H1 (cell line): ENCODE results near the gene ATP11C. TPM values are rescaled to one million over a fixed set of nuclear protein-coding genes. Genes with fewer than 3 reads are reported as not detected.

Experiments used
- CTCF ChIA-PET: fragments of 300-600 bp; sonication (Branson Sonifier 250); formaldehyde crosslinking; loops from one replicate; lab custom pipeline; 2021; ENCODE audit not compliant: partially characterized antibody; lab: Charles Lee
- POLR2A ChIA-PET: fragments of 300-600 bp; sonication (Branson Sonifier 250); formaldehyde crosslinking; loops from one replicate; lab custom pipeline; 2021; ENCODE audit warnings: inconsistent platforms; ENCODE audit not compliant: partially characterized antibody; lab: Charles Lee
- DNase-seq, 2 experiments: peaks; one replicate each; pipeline versions ENCODE4 v3.0.0 to v3.0.0-alpha.2; 2010 to 2022; ENCODE audit warnings: low spot score in 2 of 2, low read depth in 1 of 2, mixed read lengths in 1 of 2
- FAIRE-seq: peaks from 2 replicates; lab custom pipeline; 2011; peaks lifted over from hg19 to GRCh38; lab: Jason Lieb, UNC
- H2AFZ ChIP-seq: 2 replicates; pipeline ENCODE4 v1.8.1; 2012; ENCODE audit warnings: low read length, inconsistent platforms
- H2AK5ac ChIP-seq: 2 replicates; pipeline ENCODE4 v1.6.1; 2013; ENCODE audit warnings: low read depth, low read length
- H2BK120ac ChIP-seq: replicated peaks from 2 replicates; pipeline ENCODE3; 2013; ENCODE audit warnings: low read depth, low read length, inconsistent platforms
- H2BK12ac ChIP-seq: 2 replicates; pipeline ENCODE4 v1.6.1; 2013; ENCODE audit warnings: low read depth, low read length
- H2BK15ac ChIP-seq: 2 replicates; pipeline ENCODE4 v1.6.1; 2013; ENCODE audit warnings: low read length
- H2BK20ac ChIP-seq: 2 replicates; pipeline ENCODE4 v1.6.1; 2013; ENCODE audit warnings: low read length
- H2BK5ac ChIP-seq: 2 replicates; pipeline ENCODE4 v1.6.1; 2013; ENCODE audit warnings: low read depth, low read length
- H3K14ac ChIP-seq: 2 replicates; pipeline ENCODE4 v1.6.1; 2013; ENCODE audit warnings: inconsistent platforms; ENCODE audit not compliant: insufficient read length
- H3K18ac ChIP-seq: 2 replicates; pipeline ENCODE4 v1.6.1; 2013; ENCODE audit warnings: low read length; ENCODE audit errors: extremely low read depth
- H3K23ac ChIP-seq: 2 replicates; pipeline ENCODE4 v1.6.1; 2013; ENCODE audit warnings: inconsistent platforms; ENCODE audit not compliant: insufficient read length
- H3K23me2 ChIP-seq: 2 replicates; pipeline ENCODE4 v1.6.1; 2013; ENCODE audit warnings: low read depth, low read length
- H3K27ac ChIP-seq: 2 replicates; pipeline ENCODE4 v1.6.1; 2011; ENCODE audit warnings: low read depth, low read length, inconsistent platforms
- H3K27me3 ChIP-seq, 4 experiments: replicated peaks in 1 of 4; 1 replicate in 1 of 4; 2 replicates in 3 of 4; pipeline versions ENCODE4 v1.6.1 to v1.8.1; 2011 to 2013; ENCODE audit warnings: low read length in 3 of 4, mild to moderate bottlenecking in 3 of 4, inconsistent platforms in 2 of 4, mixed read lengths in 2 of 4, moderate library complexity in 1 of 4; ENCODE audit not compliant: control insufficient read depth in 3 of 4, insufficient read depth in 3 of 4; ENCODE audit errors: extremely low read depth in 1 of 4
- H3K36me3 ChIP-seq, 4 experiments: 2 replicates each; pipeline versions ENCODE4 v1.6.1 to v1.8.1; 2011 to 2013; ENCODE audit warnings: mild to moderate bottlenecking in 4 of 4, low read length in 3 of 4, moderate library complexity in 2 of 4, control low read depth in 1 of 4, inconsistent platforms in 1 of 4; ENCODE audit not compliant: insufficient read depth in 4 of 4, control insufficient read depth in 2 of 4
- H3K4ac ChIP-seq: replicated peaks from 2 replicates; pipeline ENCODE3; 2013; ENCODE audit warnings: low read length, low read depth, mixed read lengths, inconsistent platforms; ENCODE audit not compliant: insufficient read length
- H3K4me1 ChIP-seq, 4 experiments: replicated peaks in 1 of 4; 1 replicate in 1 of 4; 2 replicates in 3 of 4; pipeline versions ENCODE4 v1.6.1 to v1.8.1; 2011 to 2013; ENCODE audit warnings: low read length in 3 of 4, inconsistent platforms in 2 of 4, mixed read lengths in 1 of 4; ENCODE audit not compliant: insufficient read depth in 4 of 4, control insufficient read depth in 3 of 4
- H3K4me2 ChIP-seq, 2 experiments: 2 replicates each; pipeline versions ENCODE4 v1.6.1 to v1.8.1; 2011 to 2013; ENCODE audit warnings: low read depth in 2 of 2, low read length in 2 of 2, control low read depth in 1 of 2, inconsistent platforms in 1 of 2, mild to moderate bottlenecking in 1 of 2; ENCODE audit not compliant: insufficient read depth in 1 of 2
- H3K4me3 ChIP-seq, 4 experiments: fragments of 200-600, 300-600 bp in 1 of 4; sonication (generic), shearing (Covaris generic), sonication (Bioruptor Twin) in 1 of 4; 2 replicates each; pipeline versions ENCODE4 v1.5.1 to v1.8.1; 2011 to 2016; ENCODE audit warnings: low read length in 4 of 4, low read depth in 3 of 4, control low read depth in 2 of 4, inconsistent platforms in 2 of 4, mild to moderate bottlenecking in 2 of 4, mixed read lengths in 1 of 4, moderate library complexity in 1 of 4; ENCODE audit not compliant: insufficient read depth in 2 of 4; ENCODE audit errors: extremely low read depth in 1 of 4
- H3K56ac ChIP-seq: replicated peaks from 2 replicates; pipeline ENCODE3; 2013; ENCODE audit warnings: low read depth, mild to moderate bottlenecking, mixed read lengths, low read length, inconsistent platforms; ENCODE audit not compliant: insufficient read length
- H3K79me1 ChIP-seq: 2 replicates; pipeline ENCODE4 v1.6.1; 2013; ENCODE audit warnings: low read depth, low read length, control low read depth
- H3K79me2 ChIP-seq, 2 experiments: 2 replicates each; pipeline versions ENCODE4 v1.6.1 to v1.8.1; 2012 to 2013; ENCODE audit warnings: low read length in 2 of 2, mild to moderate bottlenecking in 2 of 2, inconsistent platforms in 1 of 2; ENCODE audit not compliant: insufficient read depth in 2 of 2, control insufficient read depth in 1 of 2
- H3K9ac ChIP-seq, 4 experiments: replicated peaks in 1 of 4; 1 replicate in 1 of 4; 2 replicates in 3 of 4; pipeline versions ENCODE4 v1.6.1 to v1.8.1; 2011 to 2013; ENCODE audit warnings: low read depth in 3 of 4, low read length in 3 of 4, control low read depth in 2 of 4, mild to moderate bottlenecking in 2 of 4, moderate library complexity in 2 of 4, inconsistent platforms in 1 of 4; ENCODE audit errors: extremely low read depth in 1 of 4
- H3K9me3 ChIP-seq, 2 experiments: 2 replicates each; pipeline versions ENCODE4 v1.6.1 to v1.8.1; 2012 to 2013; ENCODE audit warnings: mild to moderate bottlenecking in 2 of 2, moderate library complexity in 2 of 2, control low read depth in 1 of 2, inconsistent platforms in 1 of 2, low read depth in 1 of 2, low read length in 1 of 2, mixed read lengths in 1 of 2; ENCODE audit not compliant: insufficient read depth in 2 of 2
- H4K20me1 ChIP-seq, 2 experiments: replicated peaks in 1 of 2; 2 replicates each; pipeline versions ENCODE3 to v1.8.1; 2011 to 2013; ENCODE audit warnings: inconsistent platforms in 2 of 2, low read length in 2 of 2, mild to moderate bottlenecking in 1 of 2; ENCODE audit not compliant: insufficient read depth in 2 of 2, control insufficient read depth in 1 of 2
- H4K5ac ChIP-seq: 2 replicates; pipeline ENCODE4 v1.6.1; 2013; ENCODE audit warnings: low read length, low read depth, mixed read lengths, inconsistent platforms; ENCODE audit not compliant: insufficient read length
- H4K8ac ChIP-seq: 2 replicates; pipeline ENCODE4 v1.8.0; 2013; ENCODE audit warnings: mild to moderate bottlenecking, moderate library complexity, low read length, inconsistent platforms; ENCODE audit not compliant: insufficient read depth; ENCODE audit errors: extremely low read depth
- H4K91ac ChIP-seq: replicated peaks from 2 replicates; pipeline ENCODE3; 2013; ENCODE audit warnings: low read length, mixed read lengths, inconsistent platforms; ENCODE audit not compliant: insufficient read length
- ASH2L ChIP-seq: fragments of 200-600, 300-600 bp; sonication (generic); IDR thresholded peaks from one replicate; pipeline ENCODE4 v1.7.1; 2017; ENCODE audit warnings: low read length
- CBX5 ChIP-seq: fragments of 300-800, 300-1000 bp; sonication (generic); IDR thresholded peaks from 2 replicates; pipeline ENCODE4 v1.7.1; 2016; ENCODE audit warnings: antibody characterized with exemption, low read length, low read depth
- EP300 ChIP-seq, 2 experiments: IDR thresholded peaks; 1 replicate in 1 of 2; 2 replicates in 1 of 2; pipeline ENCODE4 v1.6.1; 2011 to 2012; ENCODE audit warnings: low read depth in 2 of 2, low read length in 2 of 2, mild to moderate bottlenecking in 2 of 2, borderline replicate concordance in 1 of 2, inconsistent platforms in 1 of 2, moderate library complexity in 1 of 2
- MAFK ChIP-seq: IDR thresholded peaks from 2 replicates; pipeline ENCODE4 v1.6.1; 2012; ENCODE audit warnings: low read depth, mild to moderate bottlenecking, improper control_type of control experiment, low read length
- NANOG ChIP-seq: IDR thresholded peaks from 2 replicates; pipeline ENCODE4 v1.6.1; 2011; ENCODE audit warnings: low read length, low read depth, mild to moderate bottlenecking, inconsistent platforms; ENCODE audit not compliant: insufficient read depth, poor library complexity, severe bottlenecking
- POLR2A ChIP-seq, 2 experiments: IDR thresholded peaks; 1 replicate in 1 of 2; 2 replicates in 1 of 2; pipeline ENCODE4 v1.6.1; 2011; ENCODE audit warnings: low read depth in 2 of 2, low read length in 2 of 2, mild to moderate bottlenecking in 2 of 2; ENCODE audit errors: control extremely low read depth in 1 of 2
- RAD21 ChIP-seq, 2 experiments: IDR thresholded peaks in 1 of 2; conservative IDR thresholded peaks in 1 of 2; 2 replicates each; pipeline ENCODE4 v1.6.1; 2011; ENCODE audit warnings: low read depth in 2 of 2, low read length in 2 of 2, improper control_type of control experiment in 1 of 2, inconsistent platforms in 1 of 2, mild to moderate bottlenecking in 1 of 2, moderate library complexity in 1 of 2
- RFX5 ChIP-seq: IDR thresholded peaks from 2 replicates; pipeline ENCODE4 v1.6.1; 2011; ENCODE audit warnings: low read depth, low read length, improper control_type of control experiment, borderline replicate concordance
- SIN3A ChIP-seq, 2 experiments: IDR thresholded peaks in 1 of 2; conservative IDR thresholded peaks in 1 of 2; 2 replicates each; pipeline ENCODE4 v1.6.1; 2011 to 2012; ENCODE audit warnings: low read length in 2 of 2, improper control_type of control experiment in 1 of 2, low read depth in 1 of 2, mild to moderate bottlenecking in 1 of 2
- SIX5 ChIP-seq: IDR thresholded peaks from 2 replicates; pipeline ENCODE4 v1.6.1; 2011; ENCODE audit warnings: mild to moderate bottlenecking, low read depth, low read length
- SP2 ChIP-seq: IDR thresholded peaks from 2 replicates; pipeline ENCODE4 v1.6.1; 2012; ENCODE audit warnings: mild to moderate bottlenecking, low read length, inconsistent platforms
- SP4 ChIP-seq: IDR thresholded peaks from 2 replicates; pipeline ENCODE4 v1.6.1; 2012; ENCODE audit warnings: low read length, inconsistent platforms
- SUZ12 ChIP-seq: fragments of 200-600 bp; sonication (generic); IDR thresholded peaks from 2 replicates; pipeline ENCODE4 v1.6.1; 2012; ENCODE audit warnings: mild to moderate bottlenecking, inconsistent platforms, low read length, moderate library complexity, mixed read lengths
- YY1 ChIP-seq: IDR thresholded peaks from 2 replicates; pipeline ENCODE4 v1.6.1; 2011; ENCODE audit warnings: low read depth, mild to moderate bottlenecking, low read length
- WGBS, 2 experiments: shearing (Covaris generic) in 1 of 2; methylation state at CpG; one replicate each; pipeline versions ENCODE4 v1.1.6 to v1.1.7; 2013 to 2015; ENCODE audit warnings: low lambda C conversion rate in 2 of 2, mixed read lengths in 2 of 2, inconsistent platforms in 1 of 2, low coverage in 1 of 2, missing lambda C conversion rate in 1 of 2; ENCODE audit not compliant: insufficient replicate concordance in 2 of 2, insufficient coverage in 1 of 2, insufficient read length in 1 of 2; ENCODE audit errors: extremely low coverage in 1 of 2, missing lambda C conversion rate in 1 of 2; 5-methylcytosine and 5-hydroxymethylcytosine counted together
- polyA plus RNA-seq, 7 experiments: library from polyadenylated mRNA; depleted of rRNA in 3 of 7; stranded (reverse) in 5 of 7; unstranded in 2 of 7; fragments of >200 nt in 5 of 7; fragments of 200-250 nt in 2 of 7; gene quantifications; 1 replicate in 5 of 7; 2 replicates in 1 of 7; 4 replicates in 1 of 7; pipeline versions ENCODE4 v1.2.1 to v1.2.3, GENCODE V29; 2011 to 2013; ENCODE audit warnings: missing spikeins in 2 of 7, mixed read lengths in 2 of 7
- total RNA-seq: library from RNA; stranded (reverse); fragmentation: NEBNext Ultra II Directional; extraction: Animal tissue kit (Norgen Biotek cat#: 25700); gene quantifications from 2 replicates; pipeline ENCODE4 v1.2.1, GENCODE V29; 2021

Gene ATP11C
- total and polyA plus RNA-seq, 2 of the 8 experiments (the other 6 are each of a cell fraction or from before 2014, with no cell fraction given), result 14.7 to 52.1 TPM

- no peaks in the 10 kb centered on the region for H4K20me1 ChIP-seq
- no peak overlapping the region for H3K27ac ChIP-seq
- DNase-seq, result no peak
- H3K79me1 ChIP-seq, result no peaks in the 10 kb centered on the region
- ChIA-PET CTCF (interaction anchor here (0.9 kb wide), 1 partner anchor 37 kb away, joined by 3 read pairs; no protein-coding TSS in a partner anchor), POLR2A (no interaction called here)
- no peak overlapping the region for H2BK5ac ChIP-seq
- no peak overlapping the region for H2AFZ ChIP-seq
- H4K5ac ChIP-seq, result no peak overlapping the region
- no peak overlapping the region for H2BK120ac ChIP-seq
- H3K9me3 ChIP-seq, result no peaks in the 10 kb centered on the region
- no peak for FAIRE-seq
- H2BK15ac ChIP-seq, result no peak overlapping the region
- H3K18ac ChIP-seq, result no peak overlapping the region
- no peak overlapping the region for H3K4me3 ChIP-seq
- no peaks in the 10 kb centered on the region for H3K23me2 ChIP-seq
- no peak overlapping the region for H4K8ac ChIP-seq
- no peaks in the 10 kb centered on the region for H3K36me3 ChIP-seq
- no peak overlapping the region for H3K23ac ChIP-seq
- peaks cover 0 to 43% of the 10 kb centered on the region in 2 experiments; a peak in 2 of 4 replicates for H3K79me2 ChIP-seq
- no peak overlapping the region for H2AK5ac ChIP-seq
- no peak overlapping the region for H3K14ac ChIP-seq
- H3K4ac ChIP-seq, result no peak overlapping the region
- peaks cover 0 to 22% (median 7%) of the 10 kb centered on the region in 4 experiments; a peak in 4 of 7 replicates for H3K4me1 ChIP-seq
- WGBS, 2 experiments, result 94% methylated on average over 1 of the region's 1 CpG; no CpG with 5 or more reads in 1 of the 2 experiments
- H2BK20ac ChIP-seq, result no peak overlapping the region
- H3K4me2 ChIP-seq, result no peak overlapping the region
- no peak overlapping the region for H4K91ac ChIP-seq
- no peak overlapping the region for H3K9ac ChIP-seq
- no peak overlapping the region for H2BK12ac ChIP-seq
- no peaks in the 10 kb centered on the region for H3K27me3 ChIP-seq
- no peak overlapping the region for H3K56ac ChIP-seq
- TF ChIP-seq YY1, result no peak
- no peak for TF ChIP-seq SP4
- no peak for TF ChIP-seq POLR2A (IDR thresholded peaks at IDR 0.05; ENCODE audit: control extremely low read depth in 1 of 2, low read depth in 2 of 2, low read length in 2 of 2)
- no peak for TF ChIP-seq NANOG
- TF ChIP-seq EP300 (IDR thresholded peaks at IDR 0.05; ENCODE audit: borderline replicate concordance in 1 of 2, low read depth in 2 of 2, low read length in 2 of 2), result no peak
- TF ChIP-seq RFX5, result no peak
- no peak for TF ChIP-seq CBX5
- no peak for TF ChIP-seq SUZ12
- no peak for TF ChIP-seq SP2
- no peak for TF ChIP-seq SIN3A (conservative IDR thresholded peaks at IDR 0.05 in 1 of 2, IDR thresholded peaks at IDR 0.05 in 1 of 2; ENCODE audit: low read depth in 1 of 2, low read length in 2 of 2)
- TF ChIP-seq MAFK, result no peak
- no peak for TF ChIP-seq SIX5
- no peak for TF ChIP-seq ASH2L
- TF ChIP-seq RAD21 (IDR thresholded peaks at IDR 0.05 in 1 of 2, conservative IDR thresholded peaks at IDR 0.05 in 1 of 2; ENCODE audit: low read depth in 2 of 2, low read length in 2 of 2), result no peak
Observed at GRCh38 chrX:139828033-139828432, 104.8 kb downstream of the ATP11C start.
